Spleen (tissue), 11 donors: Measurements from ENCODE around the gene PLA2G12A. TPM values are rescaled to one million over a fixed set of nuclear protein-coding genes. Genes with fewer than 3 reads are reported as not detected.
"Not testable (repeated sequence)": the region's sequence is repeated elsewhere in the genome, so short reads cannot be mapped to it uniquely, and the experiment has no call there.

Experiments used
- DNase-seq: peaks from one replicate; pipeline ENCODE4 v3.0.0-alpha.2; 2020
- H3K27ac ChIP-seq, 8 donors: fragments of 200-600 bp; sonication (generic) in 7 of 8; 1 replicate in 4 of 8; 2 replicates in 4 of 8; pipeline versions ENCODE4 v1.5.0 to v1.8.0; 2016 to 2021; ENCODE audit warnings: inconsistent platforms in 4 of 8, mild to moderate bottlenecking in 4 of 8, moderate library complexity in 1 of 8
- H3K27me3 ChIP-seq, 7 donors: fragments of 200-600 bp; sonication (generic) in 6 of 7; replicated peaks in 1 of 7; 1 replicate in 4 of 7; 2 replicates in 3 of 7; pipeline versions ENCODE4 v1.5.0 to v1.8.0; 2016 to 2021; ENCODE audit warnings: inconsistent platforms in 3 of 7, mild to moderate bottlenecking in 1 of 7
- H3K36me3 ChIP-seq, 6 donors: fragments of 200-600 bp; sonication (generic) in 5 of 6; 1 replicate in 4 of 6; 2 replicates in 2 of 6; pipeline versions ENCODE4 v1.5.0 to v1.8.0; 2016 to 2021; ENCODE audit warnings: inconsistent platforms in 2 of 6
- H3K4me1 ChIP-seq, 6 donors: fragments of 200-600 bp; sonication (generic) in 5 of 6; 1 replicate in 3 of 6; 2 replicates in 3 of 6; pipeline versions ENCODE4 v1.5.0 to v1.8.0; 2016 to 2021; ENCODE audit warnings: inconsistent platforms in 3 of 6
- H3K4me3 ChIP-seq, 8 donors: fragments of 200-600 bp; sonication (generic) in 7 of 8; 1 replicate in 4 of 8; 2 replicates in 4 of 8; pipeline versions ENCODE4 v1.5.0 to v1.8.0; 2016 to 2021; ENCODE audit warnings: inconsistent platforms in 4 of 8, mild to moderate bottlenecking in 4 of 8, moderate library complexity in 2 of 8
- H3K9me3 ChIP-seq, 8 donors: fragments of 200-600 bp; sonication (generic) in 7 of 8; 1 replicate in 4 of 8; 2 replicates in 4 of 8; pipeline versions ENCODE4 v1.5.0 to v1.8.0; 2016 to 2021; ENCODE audit warnings: inconsistent platforms in 4 of 8
- POLR2A ChIP-seq, 3 donors: fragments of 450-650 bp; IDR thresholded peaks; one replicate each; pipeline ENCODE4 v1.5.1; 2017; ENCODE audit warnings: antibody characterized with exemption in 3 of 3, mild to moderate bottlenecking in 1 of 3
- POLR2AphosphoS5 ChIP-seq, 3 donors: sonication (generic); formaldehyde crosslinking; IDR thresholded peaks; one replicate each; pipeline ENCODE4 v1.5.1; 2017; ENCODE audit warnings: antibody characterized with exemption in 3 of 3
- WGBS, 5 donors: extraction: QIAGEN DNeasy Blood & Tissue Kit in 3 of 5; methylation state at CpG; one replicate each; pipeline versions ENCODE4 v1.1.5 to v1.1.7; 2013 to 2018; 5-methylcytosine and 5-hydroxymethylcytosine counted together
- intact Hi-C: fragments of 100-400 bp; cut with DNase I; formaldehyde crosslinking; loops from one replicate; pipeline ENCODE4 v1.15.0; 2023; ENCODE audit warnings: low total_unique reads
- polyA plus RNA-seq, 3 donors: library from polyadenylated mRNA; stranded (reverse); fragments of 200-250 nt; gene quantifications; one replicate each; pipeline ENCODE4 v1.2.1, GENCODE V29; 2013
- total RNA-seq, 7 donors: library from RNA; depleted of rRNA in 3 of 7; stranded (reverse); fragments of >200 nt in 3 of 7; fragmentation: NEBNext Ultra II Directional in 4 of 7; extraction: Animal tissue kit (Norgen Biotek cat#: 25700) in 4 of 7; gene quantifications; one replicate each; pipeline versions ENCODE4 v1.1.0 to v1.2.1, GENCODE V29; 2016 to 2021
- TF ChIP-seq, protein P1 (sequence below), 11 experiments: fragments of 200-600 bp in 7 of 11; fragments of 450-650 bp in 4 of 11; sonication (generic) in 4 of 11; IDR thresholded peaks in 8 of 11; conservative IDR thresholded peaks in 3 of 11; 1 replicate in 7 of 11; 2 replicates in 4 of 11; pipeline versions ENCODE4 v1.4.0 to v1.8.0; 2016 to 2021; ENCODE audit warnings: antibody characterized with exemption in 11 of 11, inconsistent platforms in 4 of 11, mild to moderate bottlenecking in 1 of 11
- donor health status: healthy with polysubstance abuse.
- donor health status: DM: no; HTN: no; CAD: no; lungs with moderate emphysema.
- donor health status: DM: no; HTN: no; CAD: no.
- donor health status: Bipolar disorder and iron deficiency.
- donor health status: healthy.
- donor health status: DM: no; HTN: no; CAD: no.
- donor health status: DM: yes; HTN: yes; CAD: no.

Gene PLA2G12A
- total and polyA plus RNA-seq, 10 donors = 2.6 to 21.4 (median 15.8) TPM

DNA sequence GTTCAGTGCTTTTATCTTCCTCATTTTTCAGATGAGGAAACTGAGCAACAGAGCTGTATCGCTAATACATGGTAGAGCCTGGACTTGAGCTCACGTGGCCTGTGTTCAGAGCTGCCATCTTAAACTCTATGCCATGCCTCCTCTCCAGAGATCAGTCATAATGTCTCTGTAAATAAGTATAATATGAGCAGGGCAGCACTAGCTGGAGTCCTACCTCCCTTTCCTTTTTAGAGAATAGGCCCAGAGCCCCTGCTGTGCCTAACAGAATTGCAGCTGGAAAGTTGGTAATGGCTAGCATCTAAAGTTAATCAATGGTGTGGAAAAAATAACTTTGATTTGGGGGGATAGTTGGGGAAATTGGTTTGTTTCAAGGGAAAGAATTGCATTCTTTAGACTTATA lies 47.0 kb downstream of the PLA2G12A start:
- DNase-seq = no peak
- intact Hi-C loops = no loop called here
- Histone ChIP-seq H3K4me1 (no peaks in the 10 kb centered on the region), H3K27ac (no peak overlapping the region), H3K27me3 (no peaks in the 10 kb centered on the region), H3K4me3 (no peak overlapping the region), H3K36me3 (peaks cover 0 to 59% (median 11%) of the 10 kb centered on the region in 6 donors), H3K9me3 (peaks cover 0 to 9% (median 0%) of the 10 kb centered on the region in 8 donors)
- WGBS, 5 donors = 92 to 98% (median 94%) methylated on average over 2 of the region's 2 CpGs
- TF ChIP-seq, protein P1, sequence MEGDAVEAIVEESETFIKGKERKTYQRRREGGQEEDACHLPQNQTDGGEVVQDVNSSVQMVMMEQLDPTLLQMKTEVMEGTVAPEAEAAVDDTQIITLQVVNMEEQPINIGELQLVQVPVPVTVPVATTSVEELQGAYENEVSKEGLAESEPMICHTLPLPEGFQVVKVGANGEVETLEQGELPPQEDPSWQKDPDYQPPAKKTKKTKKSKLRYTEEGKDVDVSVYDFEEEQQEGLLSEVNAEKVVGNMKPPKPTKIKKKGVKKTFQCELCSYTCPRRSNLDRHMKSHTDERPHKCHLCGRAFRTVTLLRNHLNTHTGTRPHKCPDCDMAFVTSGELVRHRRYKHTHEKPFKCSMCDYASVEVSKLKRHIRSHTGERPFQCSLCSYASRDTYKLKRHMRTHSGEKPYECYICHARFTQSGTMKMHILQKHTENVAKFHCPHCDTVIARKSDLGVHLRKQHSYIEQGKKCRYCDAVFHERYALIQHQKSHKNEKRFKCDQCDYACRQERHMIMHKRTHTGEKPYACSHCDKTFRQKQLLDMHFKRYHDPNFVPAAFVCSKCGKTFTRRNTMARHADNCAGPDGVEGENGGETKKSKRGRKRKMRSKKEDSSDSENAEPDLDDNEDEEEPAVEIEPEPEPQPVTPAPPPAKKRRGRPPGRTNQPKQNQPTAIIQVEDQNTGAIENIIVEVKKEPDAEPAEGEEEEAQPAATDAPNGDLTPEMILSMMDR (IDR thresholded peaks at IDR 0.05 in 8 of 11, conservative IDR thresholded peaks at IDR 0.05 in 3 of 11) = no peak

DNA sequence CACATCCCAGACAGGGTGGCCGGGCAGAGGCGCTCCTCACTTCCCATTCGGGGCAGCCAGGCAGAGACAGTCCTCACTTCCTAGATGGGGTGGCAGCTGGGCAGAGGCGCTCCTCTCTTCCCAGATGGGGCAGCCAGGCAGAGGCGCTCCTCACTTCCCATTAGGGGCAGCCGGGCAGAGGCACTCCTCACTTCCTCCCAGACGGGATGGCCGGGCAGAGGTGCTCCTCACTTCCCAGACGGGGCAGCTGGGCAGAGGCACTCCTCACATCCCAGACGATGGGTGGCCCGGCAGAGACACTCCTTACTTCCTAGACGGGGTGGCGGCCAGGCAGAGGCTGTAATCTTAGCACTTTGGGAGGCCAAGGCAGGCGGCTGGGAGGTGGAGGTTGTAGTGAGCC lies 50.9 kb downstream of the PLA2G12A start:
- intact Hi-C loops, H3K27ac ChIP-seq, H3K4me3 ChIP-seq, DNase-seq, H3K9me3 ChIP-seq, H3K27me3 ChIP-seq, H3K4me1 ChIP-seq: not testable (repeated sequence)
- peaks cover 0 to 20% (median 3%) of the 10 kb centered on the region in 6 donors for H3K36me3 ChIP-seq
- WGBS, 5 donors = 95 to 99% (median 96%) methylated on average over 5 to 14 of the region's 14 CpGs

DNA sequence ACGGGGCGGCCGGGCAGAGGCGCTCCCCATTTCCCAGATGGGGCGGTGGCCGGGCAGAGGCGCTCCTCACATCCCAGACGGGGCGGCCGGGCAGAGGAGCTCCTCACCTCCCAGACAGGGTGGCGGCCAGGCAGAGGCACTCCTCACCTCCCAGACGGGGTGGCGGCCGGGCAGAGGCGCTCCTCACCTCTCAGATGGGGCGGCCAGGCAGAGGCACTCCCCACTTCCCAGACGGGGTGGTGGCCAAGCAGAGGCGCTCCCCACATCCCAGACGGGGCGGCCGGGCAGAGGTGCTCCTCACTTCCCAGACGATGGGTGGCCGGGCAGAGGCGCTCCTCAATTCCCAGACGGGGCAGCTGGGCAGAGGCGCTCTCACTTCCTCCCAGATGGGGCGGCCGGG lies 51.4 kb downstream of the PLA2G12A start:
- H3K27me3 ChIP-seq, H3K9me3 ChIP-seq, DNase-seq, intact Hi-C loops, H3K4me1 ChIP-seq, H3K27ac ChIP-seq, H3K4me3 ChIP-seq: not testable (repeated sequence)
- WGBS, 5 donors = 93 to 97% (median 96%) methylated on average over 9 to 28 of the region's 28 CpGs
- H3K36me3 ChIP-seq = peaks cover 0 to 19% (median 3%) of the 10 kb centered on the region in 6 donors

DNA sequence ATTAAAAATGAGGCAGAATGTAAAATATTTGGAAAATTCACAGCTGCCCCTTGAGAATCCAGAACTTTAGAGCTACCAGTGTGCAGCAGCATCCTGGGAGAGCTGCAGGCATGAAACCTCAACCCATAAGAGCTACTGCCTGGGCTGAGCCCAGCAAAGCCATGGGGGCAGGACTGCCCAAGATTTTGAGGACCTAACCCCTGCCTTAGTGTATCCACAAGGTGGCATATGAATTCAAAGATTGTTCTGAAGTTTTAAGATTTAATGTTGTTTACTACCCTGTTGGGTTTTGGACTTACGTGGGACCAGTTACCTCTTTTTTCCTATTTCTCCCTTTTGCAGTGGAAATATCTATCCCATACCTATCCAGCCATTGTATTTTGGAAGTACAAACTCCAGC lies 53.0 kb downstream of the PLA2G12A start:
- Histone ChIP-seq H3K36me3 (peaks cover 0 to 19% (median 3%) of the 10 kb centered on the region in 6 donors), H3K4me1 (no peaks in the 10 kb centered on the region), H3K27ac (no peak overlapping the region), H3K9me3 (peaks cover 0 to 9% (median 0%) of the 10 kb centered on the region in 8 donors), H3K27me3 (no peaks in the 10 kb centered on the region), H3K4me3 (no peak overlapping the region)
- intact Hi-C loops = no loop called here
- no peak for DNase-seq
- WGBS, 5 donors = 89 to 100% (median 96%) methylated on average over 1 of the region's 1 CpG
- TF ChIP-seq POLR2AphosphoS5 (IDR thresholded peaks at IDR 0.05) (no peak), POLR2A (IDR thresholded peaks at IDR 0.05) (no peak)
- TF ChIP-seq, protein P1 (IDR thresholded peaks at IDR 0.05 in 8 of 11, conservative IDR thresholded peaks at IDR 0.05 in 3 of 11) = no peak

DNA sequence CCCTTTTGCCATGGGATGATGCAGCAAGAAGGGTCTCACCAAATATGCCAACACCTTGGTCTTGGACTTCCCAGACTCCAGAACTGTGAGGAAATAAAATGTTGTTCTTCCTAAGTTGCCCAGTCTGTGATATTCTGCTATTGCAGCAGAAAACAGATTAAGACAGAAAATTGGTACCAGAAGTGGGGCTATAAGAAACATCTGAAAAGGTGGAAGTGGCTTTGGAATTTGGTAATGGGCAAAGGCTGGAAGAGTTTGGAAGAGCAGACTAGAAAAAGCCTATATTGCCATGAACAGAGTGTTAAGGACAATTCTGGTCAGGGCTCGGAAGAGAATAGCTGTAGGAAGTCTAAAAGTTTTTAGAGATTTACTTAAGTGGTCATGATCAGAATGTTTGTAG lies 54.0 kb downstream of the PLA2G12A start:
- Histone ChIP-seq H3K36me3 (peaks cover 0 to 15% (median 0%) of the 10 kb centered on the region in 6 donors), H3K4me3 (no peak overlapping the region), H3K27ac (no peak overlapping the region), H3K27me3 (no peaks in the 10 kb centered on the region), H3K9me3 (peaks cover 0 to 18% (median 8%) of the 10 kb centered on the region in 8 donors), H3K4me1 (no peaks in the 10 kb centered on the region)
- TF ChIP-seq POLR2AphosphoS5 (IDR thresholded peaks at IDR 0.05) (no peak), POLR2A (IDR thresholded peaks at IDR 0.05) (no peak)
- TF ChIP-seq, protein P1 (IDR thresholded peaks at IDR 0.05 in 8 of 11, conservative IDR thresholded peaks at IDR 0.05 in 3 of 11) = no peak
- 86 to 93% (median 93%) methylated on average over 1 of the region's 1 CpG for WGBS, 5 donors
- DNase-seq = no peak
- intact Hi-C loops = no loop called here
